Panc1 (cell line): ENCODE data around the gene CLINT1. TPM values are rescaled to one million over a fixed set of nuclear protein-coding genes. Genes with fewer than 3 reads are reported as not detected.

Experiments used
- ATAC-seq: fragments of 200-7000 bp; cut with Tn5 transposase; 2 replicates; pipeline ENCODE4 v1.9.1; 2020; ENCODE audit warnings: mild to moderate bottlenecking, moderate library complexity
- BruUV-seq: library from RNA; stranded (reverse); fragments of 400-500 nt; replicated peaks from 2 replicates; lab custom pipeline; 2021; lab: Mats Ljungman, UMichigan
- CTCF ChIA-PET: fragments of 300-600 bp; sonication (Branson Sonifier 250); formaldehyde crosslinking; loops from one replicate; lab custom pipeline; 2022; ENCODE audit warnings: antibody characterized with exemption; lab: Charles Lee
- POLR2A ChIA-PET: fragments of 300-600 bp; sonication (Branson Sonifier 250); formaldehyde crosslinking; loops from one replicate; lab custom pipeline; 2022; ENCODE audit warnings: antibody characterized with exemption; lab: Charles Lee
- DNase-seq: peaks from one replicate; pipeline ENCODE4 v3.0.0-alpha.2; 2010; ENCODE audit warnings: low read depth, low spot score
- H3K27ac ChIP-seq: 2 replicates; pipeline ENCODE4 v1.5.1; 2011; ENCODE audit warnings: mild to moderate bottlenecking, low read length, inconsistent platforms
- H3K27me3 ChIP-seq: fragments of 200-500 bp; sonication (Bioruptor generic); 2 replicates; pipeline ENCODE4 v1.6.0; 2014; ENCODE audit warnings: low read length, inconsistent platforms; ENCODE audit not compliant: control insufficient read depth, insufficient read depth
- H3K36me3 ChIP-seq: fragments of 200-500 bp; sonication (Bioruptor generic); 2 replicates; pipeline ENCODE4 v1.5.1; 2014; ENCODE audit warnings: inconsistent platforms, mild to moderate bottlenecking, low read length, moderate library complexity; ENCODE audit not compliant: control insufficient read depth, insufficient read depth
- H3K4me1 ChIP-seq: 2 replicates; pipeline ENCODE4 v1.5.1; 2011; ENCODE audit warnings: inconsistent platforms, mild to moderate bottlenecking, low read length, moderate library complexity; ENCODE audit not compliant: control insufficient read depth, insufficient read depth
- H3K4me3 ChIP-seq, 2 experiments: 2 replicates each; pipeline ENCODE4 v1.5.1; 2011 to 2012; ENCODE audit warnings: low read depth in 2 of 2, low read length in 2 of 2, mild to moderate bottlenecking in 2 of 2, inconsistent platforms in 1 of 2, moderate library complexity in 1 of 2
- H3K9me3 ChIP-seq: fragments of 200-500 bp; sonication (Bioruptor generic); 2 replicates; pipeline ENCODE4 v1.5.1; 2014; ENCODE audit warnings: low read depth, mild to moderate bottlenecking, inconsistent platforms, low read length, moderate library complexity; ENCODE audit not compliant: control insufficient read depth, insufficient read depth
- CTCF ChIP-seq: fragments of 450-650 bp; IDR thresholded peaks from 2 replicates; pipeline ENCODE4 v1.5.1; 2017; ENCODE audit warnings: mild to moderate bottlenecking
- POLR2AphosphoS5 ChIP-seq: IDR thresholded peaks from 2 replicates; pipeline ENCODE4 v1.6.1; 2012; ENCODE audit warnings: mild to moderate bottlenecking, low read depth, low read length, moderate library complexity
- REST ChIP-seq, 2 experiments: IDR thresholded peaks; 2 replicates each; pipeline ENCODE4 v1.6.1; 2011 to 2012; ENCODE audit warnings: low read depth in 2 of 2, control low read depth in 1 of 2, low read length in 1 of 2, mild to moderate bottlenecking in 1 of 2, moderate library complexity in 1 of 2; ENCODE audit not compliant: insufficient read depth in 1 of 2
- SIN3A ChIP-seq: IDR thresholded peaks from 2 replicates; pipeline ENCODE4 v1.6.1; 2012; ENCODE audit warnings: low read depth, mild to moderate bottlenecking, low read length, moderate library complexity, borderline replicate concordance; ENCODE audit not compliant: insufficient read depth
- TCF7L2 ChIP-seq: IDR thresholded peaks from 2 replicates; pipeline ENCODE4 v1.6.1; 2011; ENCODE audit warnings: mild to moderate bottlenecking, low read depth, low read length, inconsistent platforms
- in situ Hi-C: cut with HindIII; loops from 2 replicates; pipeline ENCODE4 v1.10.0; 2016; ENCODE audit warnings: low sequenced_read_pairs, low pct_unique_long_range_greater_than_20kb
- intact Hi-C: fragments of 100-400 bp; cut with micrococcal nuclease; formaldehyde crosslinking; loops from one replicate; pipeline ENCODE4 v1.10.0; 2022; ENCODE audit not compliant: unreplicated experiment
- total RNA-seq: library from RNA; stranded (reverse); gene quantifications from one replicate; pipeline ENCODE4 v1.2.1, GENCODE V29; 2021; ENCODE audit not compliant: unreplicated experiment

Gene CLINT1
- total RNA-seq, 1 experiment from 2014 or later, result 81.6 TPM

GRCh38 chr5:157877821-157878220 lies 18.9 kb upstream of the CLINT1 start:
- intact Hi-C loops, result no loop called here
- Histone ChIP-seq H3K36me3 (no peaks in the 10 kb centered on the region), H3K27me3 (no peaks in the 10 kb centered on the region; the same call in 1 of the 2 replicates), H3K4me1 (no peaks in the 10 kb centered on the region), H3K9me3 (no peaks in the 10 kb centered on the region), H3K4me3 (no peak overlapping the region), H3K27ac (no peak overlapping the region)
- no peak for DNase-seq
- POLR2A ChIA-PET, result no interaction called here
- no peak for ATAC-seq
- in situ Hi-C loops, result no loop called here
- no peak for TF ChIP-seq REST (IDR thresholded peaks at IDR 0.05; ENCODE audit: insufficient read depth in 1 of 2, low read depth in 2 of 2, low read length in 1 of 2)
- TF ChIP-seq TCF7L2, result no peak
- TF ChIP-seq CTCF, result no peak
- TF ChIP-seq POLR2AphosphoS5, result no peak
- no peak for TF ChIP-seq SIN3A
- CTCF ChIA-PET, result no interaction called here
- BruUV-seq, result no TSS peak

- Histone ChIP-seq H3K4me1 (no peaks in the 10 kb centered on the region), H3K27ac (no peak overlapping the region), H3K27me3 (no peaks in the 10 kb centered on the region; the same call in 1 of the 2 replicates), H3K4me3 (no peak overlapping the region), H3K9me3 (no peaks in the 10 kb centered on the region), H3K36me3 (no peaks in the 10 kb centered on the region)
- CTCF ChIA-PET, result no interaction called here
- BruUV-seq, result no TSS peak
- ATAC-seq (no peak), DNase-seq (no peak)
- TF ChIP-seq POLR2AphosphoS5 (no peak), CTCF (no peak), REST (IDR thresholded peaks at IDR 0.05; ENCODE audit: insufficient read depth in 1 of 2, low read depth in 2 of 2, low read length in 1 of 2) (no peak), TCF7L2 (no peak), SIN3A (no peak)
- intact Hi-C loops (no loop called here), in situ Hi-C loops (no loop called here)
- POLR2A ChIA-PET, result no interaction called here
Measured at GRCh38 chr5:157874861-157875260, 15.9 kb upstream of the CLINT1 start.
